Panc1 (cell line): ENCODE results near the gene YBEY. TPM values are rescaled to one million over a fixed set of nuclear protein-coding genes. Genes with fewer than 3 reads are reported as not detected.
A peak's percentile ranks its signal among the peaks of the same experiment; 100 is the strongest.

Experiments
- ATAC-seq: fragments of 200-7000 bp; cut with Tn5 transposase; 2 replicates; pipeline ENCODE4 v1.9.1; 2020; ENCODE audit warnings: mild to moderate bottlenecking, moderate library complexity
- BruUV-seq: library from RNA; stranded (reverse); fragments of 400-500 nt; replicated peaks from 2 replicates; lab custom pipeline; 2021; lab: Mats Ljungman, UMichigan
- CTCF ChIA-PET: fragments of 300-600 bp; sonication (Branson Sonifier 250); formaldehyde crosslinking; loops from one replicate; lab custom pipeline; 2022; ENCODE audit warnings: antibody characterized with exemption; lab: Charles Lee
- POLR2A ChIA-PET: fragments of 300-600 bp; sonication (Branson Sonifier 250); formaldehyde crosslinking; loops from one replicate; lab custom pipeline; 2022; ENCODE audit warnings: antibody characterized with exemption; lab: Charles Lee
- DNase-seq: peaks from one replicate; pipeline ENCODE4 v3.0.0-alpha.2; 2010; ENCODE audit warnings: low read depth, low spot score
- H3K27ac ChIP-seq: 2 replicates; pipeline ENCODE4 v1.5.1; 2011; ENCODE audit warnings: mild to moderate bottlenecking, low read length, inconsistent platforms
- H3K27me3 ChIP-seq: fragments of 200-500 bp; sonication (Bioruptor generic); 2 replicates; pipeline ENCODE4 v1.6.0; 2014; ENCODE audit warnings: low read length, inconsistent platforms; ENCODE audit not compliant: control insufficient read depth, insufficient read depth
- H3K36me3 ChIP-seq: fragments of 200-500 bp; sonication (Bioruptor generic); 2 replicates; pipeline ENCODE4 v1.5.1; 2014; ENCODE audit warnings: inconsistent platforms, mild to moderate bottlenecking, low read length, moderate library complexity; ENCODE audit not compliant: control insufficient read depth, insufficient read depth
- H3K4me1 ChIP-seq: 2 replicates; pipeline ENCODE4 v1.5.1; 2011; ENCODE audit warnings: inconsistent platforms, mild to moderate bottlenecking, low read length, moderate library complexity; ENCODE audit not compliant: control insufficient read depth, insufficient read depth
- H3K4me3 ChIP-seq, 2 experiments: 2 replicates each; pipeline ENCODE4 v1.5.1; 2011 to 2012; ENCODE audit warnings: low read depth in 2 of 2, low read length in 2 of 2, mild to moderate bottlenecking in 2 of 2, inconsistent platforms in 1 of 2, moderate library complexity in 1 of 2
- H3K9me3 ChIP-seq: fragments of 200-500 bp; sonication (Bioruptor generic); 2 replicates; pipeline ENCODE4 v1.5.1; 2014; ENCODE audit warnings: low read depth, mild to moderate bottlenecking, inconsistent platforms, low read length, moderate library complexity; ENCODE audit not compliant: control insufficient read depth, insufficient read depth
- CTCF ChIP-seq: fragments of 450-650 bp; IDR thresholded peaks from 2 replicates; pipeline ENCODE4 v1.5.1; 2017; ENCODE audit warnings: mild to moderate bottlenecking
- POLR2AphosphoS5 ChIP-seq: IDR thresholded peaks from 2 replicates; pipeline ENCODE4 v1.6.1; 2012; ENCODE audit warnings: mild to moderate bottlenecking, low read depth, low read length, moderate library complexity
- REST ChIP-seq, 2 experiments: IDR thresholded peaks; 2 replicates each; pipeline ENCODE4 v1.6.1; 2011 to 2012; ENCODE audit warnings: low read depth in 2 of 2, control low read depth in 1 of 2, low read length in 1 of 2, mild to moderate bottlenecking in 1 of 2, moderate library complexity in 1 of 2; ENCODE audit not compliant: insufficient read depth in 1 of 2
- SIN3A ChIP-seq: IDR thresholded peaks from 2 replicates; pipeline ENCODE4 v1.6.1; 2012; ENCODE audit warnings: low read depth, mild to moderate bottlenecking, low read length, moderate library complexity, borderline replicate concordance; ENCODE audit not compliant: insufficient read depth
- TCF7L2 ChIP-seq: IDR thresholded peaks from 2 replicates; pipeline ENCODE4 v1.6.1; 2011; ENCODE audit warnings: mild to moderate bottlenecking, low read depth, low read length, inconsistent platforms
- in situ Hi-C: cut with HindIII; loops from 2 replicates; pipeline ENCODE4 v1.10.0; 2016; ENCODE audit warnings: low sequenced_read_pairs, low pct_unique_long_range_greater_than_20kb
- intact Hi-C: fragments of 100-400 bp; cut with micrococcal nuclease; formaldehyde crosslinking; loops from one replicate; pipeline ENCODE4 v1.10.0; 2022; ENCODE audit not compliant: unreplicated experiment
- total RNA-seq: library from RNA; stranded (reverse); gene quantifications from one replicate; pipeline ENCODE4 v1.2.1, GENCODE V29; 2021; ENCODE audit not compliant: unreplicated experiment

Gene YBEY
- total RNA-seq, 1 experiment from 2014 or later: 10.7 TPM

DNA sequence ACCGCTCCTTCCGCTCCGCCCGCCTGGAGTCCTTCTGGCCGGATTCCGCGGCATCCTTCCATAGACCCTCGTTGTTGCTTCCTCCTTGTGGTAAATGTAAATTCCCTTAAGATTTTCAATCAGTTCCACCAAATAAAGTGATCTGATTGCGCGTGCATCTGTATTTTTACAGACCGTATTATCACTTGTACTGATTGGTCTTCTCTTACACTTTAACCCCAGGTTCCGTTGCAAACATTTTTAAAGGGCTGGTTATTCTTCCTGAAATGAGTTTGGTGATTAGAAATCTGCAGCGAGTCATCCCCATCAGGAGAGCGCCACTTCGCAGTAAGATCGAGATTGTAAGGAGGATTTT lies 483 bp downstream of the YBEY start:
- intact Hi-C loops (no loop called here), in situ Hi-C loops (no loop called here)
- no TSS peak for BruUV-seq
- Histone ChIP-seq H3K4me3 (peak overlapping the region; percentile 75 to 87), H3K27ac (peak overlapping the region; percentile 83), H3K4me1 (peaks cover 22% of the 10 kb centered on the region; the same call in 1 of the 2 replicates), H3K9me3 (no peaks in the 10 kb centered on the region), H3K36me3 (peaks cover 4% of the 10 kb centered on the region; the same call in 1 of the 2 replicates), H3K27me3 (no peaks in the 10 kb centered on the region)
- TF ChIP-seq CTCF: no peak
- TF ChIP-seq REST (IDR thresholded peaks at IDR 0.05; ENCODE audit: insufficient read depth in 1 of 2, low read depth in 2 of 2, low read length in 1 of 2): no peak
- TF ChIP-seq SIN3A: no peak
- no peak for TF ChIP-seq POLR2AphosphoS5
- TF ChIP-seq TCF7L2: no peak
- ChIA-PET POLR2A (no interaction called here), CTCF (no interaction called here)
- ATAC-seq: no peak
- no peak for DNase-seq

- in situ Hi-C loops (no loop called here), intact Hi-C loops (no loop called here)
- Histone ChIP-seq H3K36me3 (peaks cover 4% of the 10 kb centered on the region; the same call in 1 of the 2 replicates), H3K27ac (peak overlapping the region; percentile 83; the same call in 1 of the 2 replicates), H3K27me3 (no peaks in the 10 kb centered on the region), H3K9me3 (no peaks in the 10 kb centered on the region), H3K4me3 (peak overlapping the region; percentile 75 to 87), H3K4me1 (peaks cover 20% of the 10 kb centered on the region; the same call in 1 of the 2 replicates)
- BruUV-seq: no TSS peak
- DNase-seq: no peak
- POLR2A ChIA-PET: no interaction called here
- TF ChIP-seq POLR2AphosphoS5 (no peak), SIN3A (no peak), TCF7L2 (no peak)
- ATAC-seq: no peak
- CTCF ChIA-PET: no interaction called here
Observed at GRCh38 chr21:46287541-46287940, 1.4 kb downstream of the YBEY start.

DNA sequence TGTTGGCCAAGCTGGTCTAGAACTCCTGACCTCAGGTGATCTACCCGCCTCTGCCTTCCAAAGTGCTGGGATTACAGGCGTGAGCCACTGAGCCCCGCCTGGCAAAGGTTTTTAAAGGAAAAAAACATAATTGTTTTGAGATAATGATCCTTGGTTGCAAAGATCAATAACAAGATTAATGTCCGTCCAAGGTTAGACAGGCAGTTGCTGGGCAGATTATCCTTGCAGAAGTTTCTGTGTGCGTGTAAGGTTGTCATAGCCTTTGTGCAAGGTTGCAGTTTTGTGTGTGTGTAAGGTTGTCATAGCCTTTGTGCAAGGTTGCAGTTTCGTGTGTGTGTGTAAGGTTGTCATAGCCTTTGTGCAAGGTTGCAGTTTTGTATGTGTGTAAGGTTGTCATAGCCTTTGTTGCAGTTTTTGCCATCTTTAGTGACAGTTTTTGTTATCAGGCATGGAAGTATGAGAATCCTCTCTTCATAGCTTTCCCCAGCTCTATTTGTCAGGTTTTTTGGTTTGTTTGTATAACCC lies 3.6 kb downstream of the YBEY start:
- no peak overlapping the region for H3K4me3 ChIP-seq
- POLR2A ChIA-PET: interaction anchor here (0.7 kb wide), 1 partner anchor 238 kb away, joined by 5 read pairs; no protein-coding TSS in a partner anchor
- no peaks in the 10 kb centered on the region; the same call in 1 of the 2 replicates for H3K9me3 ChIP-seq
- BruUV-seq: no TSS peak
- in situ Hi-C loops (no loop called here), intact Hi-C loops (no loop called here)
- ATAC-seq (no peak), DNase-seq (no peak)
- peaks cover 10% of the 10 kb centered on the region for H3K4me1 ChIP-seq
- CTCF ChIA-PET: no interaction called here
- TF ChIP-seq POLR2AphosphoS5 (no peak), TCF7L2 (no peak), REST (IDR thresholded peaks at IDR 0.05; ENCODE audit: insufficient read depth in 1 of 2, low read depth in 2 of 2, low read length in 1 of 2) (no peak), SIN3A (no peak), CTCF (no peak)
- H3K36me3 ChIP-seq: peaks cover 2% of the 10 kb centered on the region; the same call in 1 of the 2 replicates
- no peak overlapping the region for H3K27ac ChIP-seq
- H3K27me3 ChIP-seq: no peaks in the 10 kb centered on the region
